ENCODE data around the gene ADAP2.
A peak's percentile ranks its signal among the peaks of the same experiment; 100 is the strongest.
"Not testable (repeated sequence)": the region's sequence is repeated elsewhere in the genome, so short reads cannot be mapped to it uniquely, and the experiment has no call there.

ADAP2 gene

DNA sequence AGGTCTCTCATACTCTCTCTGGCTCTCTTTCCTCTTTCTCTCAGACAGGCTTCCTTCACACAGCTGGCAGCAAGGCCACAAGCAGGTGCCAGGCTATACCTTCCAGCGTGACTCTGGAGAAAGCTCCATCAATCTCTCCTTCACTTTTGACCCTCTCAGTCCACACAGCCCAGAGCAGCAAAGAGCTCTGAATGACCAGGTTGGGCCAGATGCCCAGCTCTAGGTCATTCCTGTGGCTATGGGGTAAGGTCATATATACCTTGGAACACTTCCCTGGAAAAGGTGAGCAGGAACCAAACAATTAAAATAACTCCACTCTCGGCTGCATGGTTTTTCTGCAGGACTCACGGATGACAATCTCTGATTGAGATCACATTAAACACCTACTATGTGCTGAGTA is 8.8 kb downstream of the ADAP2 start:
- no peak overlapping the region for H3K4me2 ChIP-seq (ENCODE audit: low read depth, low read length)
- H4K20me1 ChIP-seq (ENCODE audit: insufficient read depth, low read length) = no peaks in the 10 kb centered on the region
- no peaks in the 10 kb centered on the region for H3K9me2 ChIP-seq (replicated peaks; ENCODE audit: insufficient read depth, low read length)
- H3K4me1 ChIP-seq (ENCODE audit: low read length) = 0 out of 2 replicates have a peak, but pooled peaks cover 7% of the 10 kb centered on the region
- H3K36me3 ChIP-seq (replicated peaks; ENCODE audit: insufficient read depth, low read length) = no peaks in the 10 kb centered on the region
- no peak for TF ChIP-seq EZH2phosphoT487 (IDR thresholded peaks at IDR 0.05; ENCODE audit: low read length)
- TF ChIP-seq CTCF (IDR thresholded peaks at IDR 0.05; ENCODE audit: low read length) = no peak
- TF ChIP-seq EZH2 (optimal IDR thresholded peaks at IDR 0.05; ENCODE audit: low read depth, low read length) = no peak
- H3K79me2 ChIP-seq (ENCODE audit: low read length) = no peaks in the 10 kb centered on the region
- DNase-seq = no peak
- no peaks in the 10 kb centered on the region for H3F3A ChIP-seq (ENCODE audit: insufficient read depth, low read length)
- no peak overlapping the region for H2AFZ ChIP-seq (ENCODE audit: low read length)
- no peak overlapping the region for H3K4me3 ChIP-seq (ENCODE audit: low read length)
- H3K27ac ChIP-seq (ENCODE audit: low read length) = no peak overlapping the region
- H3K9me3 ChIP-seq (replicated peaks; ENCODE audit: insufficient read depth, low read length) = no peaks in the 10 kb centered on the region
- H3K9ac ChIP-seq (ENCODE audit: low read length) = no peak overlapping the region
- no peaks in the 10 kb centered on the region for H3K27me3 ChIP-seq (replicated peaks; ENCODE audit: insufficient read depth, low read length)

- not testable (repeated sequence) for H3K27me3 ChIP-seq (replicated peaks; ENCODE audit: insufficient read depth, low read length); H3K4me1 ChIP-seq (ENCODE audit: low read length); H3K4me3 ChIP-seq (ENCODE audit: low read length); H3K79me2 ChIP-seq (ENCODE audit: low read length); H3K27ac ChIP-seq (ENCODE audit: low read length); H3K4me2 ChIP-seq (ENCODE audit: low read depth, low read length); H2AFZ ChIP-seq (ENCODE audit: low read length); H4K20me1 ChIP-seq (ENCODE audit: insufficient read depth, low read length); H3K9ac ChIP-seq (ENCODE audit: low read length); DNase-seq; H3F3A ChIP-seq (ENCODE audit: insufficient read depth, low read length); H3K9me3 ChIP-seq (replicated peaks; ENCODE audit: insufficient read depth, low read length); H3K9me2 ChIP-seq (replicated peaks; ENCODE audit: insufficient read depth, low read length); H3K36me3 ChIP-seq (replicated peaks; ENCODE audit: insufficient read depth, low read length)
Observed at GRCh38 chr17:30931582-30931981, 9.8 kb downstream of the ADAP2 start.

DNA sequence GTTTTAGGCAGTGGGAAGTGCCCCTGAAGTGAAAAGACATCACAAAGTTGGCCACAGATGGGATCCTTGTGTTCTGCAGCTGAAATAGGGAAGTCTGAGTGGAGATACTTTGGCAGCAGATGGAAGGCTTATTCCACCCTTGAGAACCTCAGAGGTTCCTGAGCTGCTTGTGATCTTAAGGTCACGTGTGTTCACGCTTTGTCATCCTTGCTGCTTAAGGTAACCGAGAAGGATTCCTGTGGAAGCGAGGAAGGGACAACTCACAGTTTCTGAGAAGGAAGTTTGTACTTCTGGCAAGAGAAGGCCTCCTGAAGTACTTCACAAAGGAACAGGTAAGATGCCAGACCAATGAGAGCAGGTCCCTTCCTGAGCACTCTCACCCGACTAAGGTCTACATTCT is 12.2 kb downstream of the ADAP2 start:
- Histone ChIP-seq H3K4me1 (ENCODE audit: low read length) (peaks cover 11% of the 10 kb centered on the region), H3K27me3 (replicated peaks; ENCODE audit: insufficient read depth, low read length) (peaks cover 3% of the 10 kb centered on the region; the same call in 1 of the 2 replicates), H4K20me1 (ENCODE audit: insufficient read depth, low read length) (no peaks in the 10 kb centered on the region), H3K9me2 (replicated peaks; ENCODE audit: insufficient read depth, low read length) (no peaks in the 10 kb centered on the region), H3K9me3 (replicated peaks; ENCODE audit: insufficient read depth, low read length) (no peaks in the 10 kb centered on the region), H3F3A (ENCODE audit: insufficient read depth, low read length) (peaks cover 8% of the 10 kb centered on the region), H2AFZ (ENCODE audit: low read length) (no peak overlapping the region), H3K4me2 (ENCODE audit: low read depth, low read length) (no peak overlapping the region), H3K27ac (ENCODE audit: low read length) (no peak overlapping the region), H3K36me3 (replicated peaks; ENCODE audit: insufficient read depth, low read length) (no peaks in the 10 kb centered on the region), H3K4me3 (ENCODE audit: low read length) (no peak overlapping the region), H3K79me2 (ENCODE audit: low read length) (no peaks in the 10 kb centered on the region), H3K9ac (ENCODE audit: low read length) (no peak overlapping the region)
- DNase-seq = no peak
- TF ChIP-seq EZH2 (optimal IDR thresholded peaks at IDR 0.05; ENCODE audit: low read depth, low read length) (no peak), CTCF (IDR thresholded peaks at IDR 0.05; ENCODE audit: low read length) (no peak), EZH2phosphoT487 (IDR thresholded peaks at IDR 0.05; ENCODE audit: low read length) (no peak)

DNA sequence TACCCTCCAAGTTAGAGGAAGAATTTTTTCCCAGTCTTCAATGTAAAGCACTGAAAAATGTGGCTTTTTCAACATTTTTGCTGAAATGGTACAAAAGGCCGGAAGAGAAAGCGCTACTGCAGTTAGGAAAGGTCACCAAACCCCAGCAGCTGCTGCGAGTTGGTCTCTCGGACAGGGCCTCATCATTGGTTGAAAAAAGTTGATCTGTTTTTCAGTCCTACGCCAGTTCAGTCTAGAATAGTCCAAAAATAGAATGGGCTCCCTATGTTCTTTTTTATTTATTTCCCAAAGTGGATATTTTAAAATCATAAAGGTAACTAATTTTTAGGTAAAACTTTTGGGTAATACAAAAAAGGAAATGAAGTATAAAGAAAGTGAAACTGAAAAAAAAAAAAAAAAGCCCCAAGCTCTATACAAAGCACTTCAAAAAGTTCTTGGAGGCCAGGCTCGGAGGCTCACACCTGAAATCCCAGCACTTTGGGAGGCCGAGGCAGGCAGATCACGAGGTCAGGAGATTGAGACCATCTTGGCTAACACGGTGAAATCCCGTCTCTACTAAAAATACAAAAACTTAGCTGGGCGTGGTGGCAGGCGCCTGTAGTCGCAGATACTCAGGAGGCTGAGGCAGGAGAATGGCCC is 17.4 kb downstream of the ADAP2 start:
- Histone ChIP-seq H3K36me3 (replicated peaks; ENCODE audit: insufficient read depth, low read length) (no peaks in the 10 kb centered on the region), H3K9me2 (replicated peaks; ENCODE audit: insufficient read depth, low read length) (no peaks in the 10 kb centered on the region), H3K4me1 (ENCODE audit: low read length) (peaks cover 11% of the 10 kb centered on the region), H3F3A (ENCODE audit: insufficient read depth, low read length) (peaks cover 16% of the 10 kb centered on the region), H3K9me3 (replicated peaks; ENCODE audit: insufficient read depth, low read length) (no peaks in the 10 kb centered on the region), H3K27me3 (replicated peaks; ENCODE audit: insufficient read depth, low read length) (peaks cover 3% of the 10 kb centered on the region; the same call in 1 of the 2 replicates), H4K20me1 (ENCODE audit: insufficient read depth, low read length) (no peaks in the 10 kb centered on the region), H3K9ac (ENCODE audit: low read length) (peak overlapping the region; percentile 12; the same call in 1 of the 2 replicates), H3K4me3 (ENCODE audit: low read length) (peak overlapping the region; percentile 38), H3K79me2 (ENCODE audit: low read length) (no peaks in the 10 kb centered on the region), H3K27ac (ENCODE audit: low read length) (peak overlapping the region; percentile 67), H3K4me2 (ENCODE audit: low read depth, low read length) (peak overlapping the region; percentile 47), H2AFZ (ENCODE audit: low read length) (peak overlapping the region; percentile 47; the same call in 1 of the 2 replicates)
- TF ChIP-seq EZH2 (optimal IDR thresholded peaks at IDR 0.05; ENCODE audit: low read depth, low read length) = no peak
- TF ChIP-seq EZH2phosphoT487 (IDR thresholded peaks at IDR 0.05; ENCODE audit: low read length) = no peak
- TF ChIP-seq CTCF (IDR thresholded peaks at IDR 0.05; ENCODE audit: low read length) = no peak
- peak; percentile 86 for DNase-seq

All from MM.1S (cell line).